Colonic mucosa (tissue), 4 donors: ENCODE results near the gene DNAJC11. TPM values are rescaled to one million over a fixed set of nuclear protein-coding genes. Genes with fewer than 3 reads are reported as not detected.

Source experiments
- DNase-seq: peaks from one replicate; pipeline ENCODE4 v3.0.0-alpha.2; 2020
- H3K27ac ChIP-seq: fragments of 200-600 bp; one replicate; pipeline ENCODE4 v1.8.0; 2021
- H3K27me3 ChIP-seq: fragments of 200-600 bp; one replicate; pipeline ENCODE4 v1.8.0; 2021
- H3K36me3 ChIP-seq: fragments of 200-600 bp; one replicate; pipeline ENCODE4 v1.8.0; 2021
- H3K4me1 ChIP-seq: fragments of 200-600 bp; one replicate; pipeline ENCODE4 v1.8.0; 2021; ENCODE audit warnings: mild to moderate bottlenecking
- H3K4me3 ChIP-seq: fragments of 200-600 bp; one replicate; pipeline ENCODE4 v1.8.0; 2021
- H3K9ac ChIP-seq, 2 donors: one replicate each; pipeline ENCODE4 v1.7.0; 2013; ENCODE audit warnings: control low read depth in 2 of 2, low read depth in 2 of 2, low read length in 2 of 2
- H3K9me3 ChIP-seq: fragments of 200-600 bp; one replicate; pipeline ENCODE4 v1.8.0; 2021
- CTCF ChIP-seq: fragments of 200-600 bp; IDR thresholded peaks from one replicate; pipeline ENCODE4 v1.8.0; 2022; ENCODE audit warnings: antibody characterized with exemption, mild to moderate bottlenecking
- intact Hi-C: fragments of 100-400 bp; cut with DNase I; formaldehyde crosslinking; loops from one replicate; pipeline ENCODE4 v1.14.1; 2022
- total RNA-seq, 2 donors: library from RNA; stranded (reverse); fragmentation: NEBNext Ultra II Directional in 1 of 2; extraction: Animal tissue kit (Norgen Biotek cat#: 25700) in 1 of 2; gene quantifications; one replicate each; pipeline ENCODE4 v1.2.1, GENCODE V29; 2021
- donor health status: healthy.
- donor health status: DM: no; HTN: no; CAD: no.
- donor health status: DM: no; HTN: no; CAD: no.

Gene DNAJC11
- total RNA-seq, 2 donors from 2014 or later, result 70.1 to 107 TPM

GRCh38 chr1:6631058-6631457, 70.6 kb downstream of the DNAJC11 start:
- no peak for DNase-seq
- intact Hi-C loops, result loop anchor here (10.0 kb wide), 1 partner anchor 76 kb away; the partner anchor contains the start of genes NOL9 and TAS1R1
- no peak overlapping the region for H3K4me3 ChIP-seq
- no peaks in the 10 kb centered on the region for H3K27me3 ChIP-seq
- no peaks in the 10 kb centered on the region for H3K9me3 ChIP-seq
- H3K4me1 ChIP-seq, result peaks cover 4% of the 10 kb centered on the region
- H3K27ac ChIP-seq, result no peak overlapping the region
- no peak for TF ChIP-seq CTCF
- no peaks in the 10 kb centered on the region for H3K36me3 ChIP-seq
- no peak overlapping the region for H3K9ac ChIP-seq

GRCh38 chr1:6630027-6630426, 71.6 kb downstream of the DNAJC11 start:
- H3K9me3 ChIP-seq, result no peaks in the 10 kb centered on the region
- no peak for DNase-seq
- H3K4me3 ChIP-seq, result no peak overlapping the region
- no peak for TF ChIP-seq CTCF
- H3K9ac ChIP-seq, result no peak overlapping the region
- peaks cover 6% of the 10 kb centered on the region for H3K4me1 ChIP-seq
- no peak overlapping the region for H3K27ac ChIP-seq
- no peaks in the 10 kb centered on the region for H3K36me3 ChIP-seq
- intact Hi-C loops, result loop anchor here (10.0 kb wide), 1 partner anchor 75 kb away; the partner anchor contains the start of genes NOL9 and TAS1R1
- H3K27me3 ChIP-seq, result no peaks in the 10 kb centered on the region

GRCh38 chr1:6628971-6629479, 72.6 kb downstream of the DNAJC11 start:
- Histone ChIP-seq H3K4me3 (no peak overlapping the region), H3K36me3 (no peaks in the 10 kb centered on the region), H3K4me1 (peaks cover 11% of the 10 kb centered on the region), H3K9me3 (no peaks in the 10 kb centered on the region), H3K27me3 (no peaks in the 10 kb centered on the region), H3K9ac (no peak overlapping the region), H3K27ac (no peak overlapping the region)
- no peak for TF ChIP-seq CTCF
- intact Hi-C loops, result no loop called here
- no peak for DNase-seq

- peaks cover 11% of the 10 kb centered on the region for H3K4me1 ChIP-seq
- H3K9me3 ChIP-seq, result no peaks in the 10 kb centered on the region
- intact Hi-C loops, result no loop called here
- no peak for DNase-seq
- TF ChIP-seq CTCF, result no peak
- H3K27ac ChIP-seq, result no peak overlapping the region
- no peaks in the 10 kb centered on the region for H3K27me3 ChIP-seq
- no peak overlapping the region for H3K9ac ChIP-seq
- H3K4me3 ChIP-seq, result no peak overlapping the region
- H3K36me3 ChIP-seq, result no peaks in the 10 kb centered on the region
Measured at GRCh38 chr1:6627841-6628545, 73.6 kb downstream of the DNAJC11 start.

- H3K27me3 ChIP-seq, result no peaks in the 10 kb centered on the region
- H3K4me3 ChIP-seq, result no peak overlapping the region
- TF ChIP-seq CTCF, result no peak
- H3K36me3 ChIP-seq, result no peaks in the 10 kb centered on the region
- DNase-seq, result no peak
- no peak overlapping the region for H3K27ac ChIP-seq
- peaks cover 11% of the 10 kb centered on the region for H3K4me1 ChIP-seq
- no peak overlapping the region for H3K9ac ChIP-seq
- no peaks in the 10 kb centered on the region for H3K9me3 ChIP-seq
- intact Hi-C loops, result no loop called here
Measured at GRCh38 chr1:6627031-6627430, 74.6 kb downstream of the DNAJC11 start.
